Measurements from ENCODE around the gene ZMYND8. TPM values are rescaled to one million over a fixed set of nuclear protein-coding genes. Genes with fewer than 3 reads are reported as not detected.
A peak's percentile ranks its signal among the peaks of the same experiment; 100 is the strongest.

Gene ZMYND8
- total and polyA plus RNA-seq, 2 donors (not counting 3 experiments of a cell fraction or from before 2014, with no cell fraction given): 30.6 to 75.2 TPM

GRCh38 chr20:47326658-47327268 lies 29.7 kb downstream of the ZMYND8 start:
- intact Hi-C loops (cut with micrococcal nuclease) (no loop called here), dilution Hi-C loops (cut with MboI; ENCODE audit: extremely low pct_ligation_motif_present, low sequenced_read_pairs) (no loop called here)
- peaks cover 33% of the 10 kb centered on the region for H3K4me1 ChIP-seq (ENCODE audit: control insufficient read depth, extremely low read depth, insufficient read depth, low read length)
- DNase-seq (ENCODE audit: low read depth, low spot score) (peak; percentile 52), FAIRE-seq (peak; percentile 92)
- CTCF ChIA-PET: interaction anchor here (1.1 to 7.1 kb wide), 6 partner anchors 9 to 57 kb away, joined by 3 to 58 read pairs (median 4); no protein-coding TSS in a partner anchor
- POLR2A ChIA-PET: interaction anchor here (0.9 to 1.7 kb wide), 3 partner anchors 7 to 33 kb away, joined by 3 to 7 read pairs (median 3); no protein-coding TSS in a partner anchor
- TF ChIP-seq POLR2A (IDR thresholded peaks at IDR 0.05; ENCODE audit: low read depth, low read length) (no peak), FOS (IDR thresholded peaks at IDR 0.05; ENCODE audit: borderline replicate concordance, insufficient read depth, low read length) (peak; percentile 53), GATA2 (IDR thresholded peaks at IDR 0.05; ENCODE audit: insufficient read depth, insufficient read length, low read depth, low read length) (peak; percentile 88), CTCF (IDR thresholded peaks at IDR 0.05; ENCODE audit: extremely low read depth in 1 of 2, insufficient read depth in 1 of 2, low read depth in 1 of 2, low read length in 2 of 2) (no peak), EZH2 (IDR thresholded peaks at IDR 0.05; ENCODE audit: borderline replicate concordance, low read depth, low read length, severe bottlenecking) (no peak), JUN (IDR thresholded peaks at IDR 0.05; ENCODE audit: borderline replicate concordance, insufficient read depth, insufficient read length, low read depth) (peak; percentile 5), MAX (IDR thresholded peaks at IDR 0.05; ENCODE audit: insufficient read depth, insufficient read length) (no peak), MYC (IDR thresholded peaks at IDR 0.05; ENCODE audit: low read depth, low read length) (no peak), POLR2AphosphoS5 (IDR thresholded peaks at IDR 0.05; ENCODE audit: insufficient read depth, low read depth, low read length) (no peak)
- H3K9ac ChIP-seq (replicated peaks; ENCODE audit: extremely low read depth, insufficient read depth, low read length): no peak overlapping the region
- H3K9me3 ChIP-seq (replicated peaks; ENCODE audit: control insufficient read depth, insufficient read depth, low read length): no peaks in the 10 kb centered on the region
- H3K4me2 ChIP-seq (ENCODE audit: insufficient read depth, low read length): peak overlapping the region; percentile 3
- no peaks in the 10 kb centered on the region for H3K27me3 ChIP-seq (ENCODE audit: control insufficient read depth in 2 of 2, insufficient read depth in 2 of 2, low read length in 2 of 2)
- no peaks in the 10 kb centered on the region for H3K9me1 ChIP-seq (replicated peaks; ENCODE audit: control insufficient read depth, extremely low read depth, insufficient read depth, low read length)
- H3K36me3 ChIP-seq (ENCODE audit: control insufficient read depth in 2 of 2, extremely low read depth in 1 of 2, insufficient read depth in 2 of 2, low read length in 2 of 2): peaks cover 0 to 4% of the 10 kb centered on the region in 2 experiments
- H2AFZ ChIP-seq (ENCODE audit: low read depth, low read length): no peak overlapping the region
- TSS peak; percentile 46 for BruUV-seq (replicated peaks)
- peaks cover 74% of the 10 kb centered on the region for H3K79me2 ChIP-seq (ENCODE audit: control insufficient read depth, insufficient read depth, low read length)
- peak overlapping the region; percentile 70 for H3K27ac ChIP-seq (ENCODE audit: insufficient read depth, low read depth, low read length)
- no peaks in the 10 kb centered on the region for H4K20me1 ChIP-seq (replicated peaks; ENCODE audit: control insufficient read depth, extremely low read depth, insufficient read depth, low read length)
- H3K4me3 ChIP-seq (replicated peaks in 1 of 3; ENCODE audit: insufficient read depth in 1 of 3, low read depth in 1 of 3, low read length in 3 of 3): no peak overlapping the region

Measured in endothelial cell of umbilical vein (primary cell).